H1 (cell line): ENCODE results near the gene ATF3. TPM values are rescaled to one million over a fixed set of nuclear protein-coding genes. Genes with fewer than 3 reads are reported as not detected.

Source experiments
- CTCF ChIA-PET: fragments of 300-600 bp; sonication (Branson Sonifier 250); formaldehyde crosslinking; loops from one replicate; lab custom pipeline; 2021; ENCODE audit not compliant: partially characterized antibody; lab: Charles Lee
- POLR2A ChIA-PET: fragments of 300-600 bp; sonication (Branson Sonifier 250); formaldehyde crosslinking; loops from one replicate; lab custom pipeline; 2021; ENCODE audit warnings: inconsistent platforms; ENCODE audit not compliant: partially characterized antibody; lab: Charles Lee
- DNase-seq, 2 experiments: peaks; one replicate each; pipeline versions ENCODE4 v3.0.0 to v3.0.0-alpha.2; 2010 to 2022; ENCODE audit warnings: low spot score in 2 of 2, low read depth in 1 of 2, mixed read lengths in 1 of 2
- FAIRE-seq: peaks from 2 replicates; lab custom pipeline; 2011; peaks lifted over from hg19 to GRCh38; lab: Jason Lieb, UNC
- H2AFZ ChIP-seq: 2 replicates; pipeline ENCODE4 v1.8.1; 2012; ENCODE audit warnings: low read length, inconsistent platforms
- H2AK5ac ChIP-seq: 2 replicates; pipeline ENCODE4 v1.6.1; 2013; ENCODE audit warnings: low read depth, low read length
- H2BK120ac ChIP-seq: replicated peaks from 2 replicates; pipeline ENCODE3; 2013; ENCODE audit warnings: low read depth, low read length, inconsistent platforms
- H2BK12ac ChIP-seq: 2 replicates; pipeline ENCODE4 v1.6.1; 2013; ENCODE audit warnings: low read depth, low read length
- H2BK15ac ChIP-seq: 2 replicates; pipeline ENCODE4 v1.6.1; 2013; ENCODE audit warnings: low read length
- H2BK20ac ChIP-seq: 2 replicates; pipeline ENCODE4 v1.6.1; 2013; ENCODE audit warnings: low read length
- H2BK5ac ChIP-seq: 2 replicates; pipeline ENCODE4 v1.6.1; 2013; ENCODE audit warnings: low read depth, low read length
- H3K14ac ChIP-seq: 2 replicates; pipeline ENCODE4 v1.6.1; 2013; ENCODE audit warnings: inconsistent platforms; ENCODE audit not compliant: insufficient read length
- H3K18ac ChIP-seq: 2 replicates; pipeline ENCODE4 v1.6.1; 2013; ENCODE audit warnings: low read length; ENCODE audit errors: extremely low read depth
- H3K23ac ChIP-seq: 2 replicates; pipeline ENCODE4 v1.6.1; 2013; ENCODE audit warnings: inconsistent platforms; ENCODE audit not compliant: insufficient read length
- H3K23me2 ChIP-seq: 2 replicates; pipeline ENCODE4 v1.6.1; 2013; ENCODE audit warnings: low read depth, low read length
- H3K27ac ChIP-seq: 2 replicates; pipeline ENCODE4 v1.6.1; 2011; ENCODE audit warnings: low read depth, low read length, inconsistent platforms
- H3K27me3 ChIP-seq, 4 experiments: replicated peaks in 1 of 4; 1 replicate in 1 of 4; 2 replicates in 3 of 4; pipeline versions ENCODE4 v1.6.1 to v1.8.1; 2011 to 2013; ENCODE audit warnings: low read length in 3 of 4, mild to moderate bottlenecking in 3 of 4, inconsistent platforms in 2 of 4, mixed read lengths in 2 of 4, moderate library complexity in 1 of 4; ENCODE audit not compliant: control insufficient read depth in 3 of 4, insufficient read depth in 3 of 4; ENCODE audit errors: extremely low read depth in 1 of 4
- H3K36me3 ChIP-seq, 4 experiments: 2 replicates each; pipeline versions ENCODE4 v1.6.1 to v1.8.1; 2011 to 2013; ENCODE audit warnings: mild to moderate bottlenecking in 4 of 4, low read length in 3 of 4, moderate library complexity in 2 of 4, control low read depth in 1 of 4, inconsistent platforms in 1 of 4; ENCODE audit not compliant: insufficient read depth in 4 of 4, control insufficient read depth in 2 of 4
- H3K4ac ChIP-seq: replicated peaks from 2 replicates; pipeline ENCODE3; 2013; ENCODE audit warnings: low read length, low read depth, mixed read lengths, inconsistent platforms; ENCODE audit not compliant: insufficient read length
- H3K4me1 ChIP-seq, 4 experiments: replicated peaks in 1 of 4; 1 replicate in 1 of 4; 2 replicates in 3 of 4; pipeline versions ENCODE4 v1.6.1 to v1.8.1; 2011 to 2013; ENCODE audit warnings: low read length in 3 of 4, inconsistent platforms in 2 of 4, mixed read lengths in 1 of 4; ENCODE audit not compliant: insufficient read depth in 4 of 4, control insufficient read depth in 3 of 4
- H3K4me2 ChIP-seq, 2 experiments: 2 replicates each; pipeline versions ENCODE4 v1.6.1 to v1.8.1; 2011 to 2013; ENCODE audit warnings: low read depth in 2 of 2, low read length in 2 of 2, control low read depth in 1 of 2, inconsistent platforms in 1 of 2, mild to moderate bottlenecking in 1 of 2; ENCODE audit not compliant: insufficient read depth in 1 of 2
- H3K4me3 ChIP-seq, 4 experiments: fragments of 200-600, 300-600 bp in 1 of 4; sonication (generic), shearing (Covaris generic), sonication (Bioruptor Twin) in 1 of 4; 2 replicates each; pipeline versions ENCODE4 v1.5.1 to v1.8.1; 2011 to 2016; ENCODE audit warnings: low read length in 4 of 4, low read depth in 3 of 4, control low read depth in 2 of 4, inconsistent platforms in 2 of 4, mild to moderate bottlenecking in 2 of 4, mixed read lengths in 1 of 4, moderate library complexity in 1 of 4; ENCODE audit not compliant: insufficient read depth in 2 of 4; ENCODE audit errors: extremely low read depth in 1 of 4
- H3K56ac ChIP-seq: replicated peaks from 2 replicates; pipeline ENCODE3; 2013; ENCODE audit warnings: low read depth, mild to moderate bottlenecking, mixed read lengths, low read length, inconsistent platforms; ENCODE audit not compliant: insufficient read length
- H3K79me1 ChIP-seq: 2 replicates; pipeline ENCODE4 v1.6.1; 2013; ENCODE audit warnings: low read depth, low read length, control low read depth
- H3K79me2 ChIP-seq, 2 experiments: 2 replicates each; pipeline versions ENCODE4 v1.6.1 to v1.8.1; 2012 to 2013; ENCODE audit warnings: low read length in 2 of 2, mild to moderate bottlenecking in 2 of 2, inconsistent platforms in 1 of 2; ENCODE audit not compliant: insufficient read depth in 2 of 2, control insufficient read depth in 1 of 2
- H3K9ac ChIP-seq, 4 experiments: replicated peaks in 1 of 4; 1 replicate in 1 of 4; 2 replicates in 3 of 4; pipeline versions ENCODE4 v1.6.1 to v1.8.1; 2011 to 2013; ENCODE audit warnings: low read depth in 3 of 4, low read length in 3 of 4, control low read depth in 2 of 4, mild to moderate bottlenecking in 2 of 4, moderate library complexity in 2 of 4, inconsistent platforms in 1 of 4; ENCODE audit errors: extremely low read depth in 1 of 4
- H3K9me3 ChIP-seq, 2 experiments: 2 replicates each; pipeline versions ENCODE4 v1.6.1 to v1.8.1; 2012 to 2013; ENCODE audit warnings: mild to moderate bottlenecking in 2 of 2, moderate library complexity in 2 of 2, control low read depth in 1 of 2, inconsistent platforms in 1 of 2, low read depth in 1 of 2, low read length in 1 of 2, mixed read lengths in 1 of 2; ENCODE audit not compliant: insufficient read depth in 2 of 2
- H4K20me1 ChIP-seq, 2 experiments: replicated peaks in 1 of 2; 2 replicates each; pipeline versions ENCODE3 to v1.8.1; 2011 to 2013; ENCODE audit warnings: inconsistent platforms in 2 of 2, low read length in 2 of 2, mild to moderate bottlenecking in 1 of 2; ENCODE audit not compliant: insufficient read depth in 2 of 2, control insufficient read depth in 1 of 2
- H4K5ac ChIP-seq: 2 replicates; pipeline ENCODE4 v1.6.1; 2013; ENCODE audit warnings: low read length, low read depth, mixed read lengths, inconsistent platforms; ENCODE audit not compliant: insufficient read length
- H4K8ac ChIP-seq: 2 replicates; pipeline ENCODE4 v1.8.0; 2013; ENCODE audit warnings: mild to moderate bottlenecking, moderate library complexity, low read length, inconsistent platforms; ENCODE audit not compliant: insufficient read depth; ENCODE audit errors: extremely low read depth
- H4K91ac ChIP-seq: replicated peaks from 2 replicates; pipeline ENCODE3; 2013; ENCODE audit warnings: low read length, mixed read lengths, inconsistent platforms; ENCODE audit not compliant: insufficient read length
- ATF2 ChIP-seq: IDR thresholded peaks from 2 replicates; pipeline ENCODE4 v1.6.1; 2012; ENCODE audit warnings: low read length, inconsistent platforms
- MAFK ChIP-seq: IDR thresholded peaks from 2 replicates; pipeline ENCODE4 v1.6.1; 2012; ENCODE audit warnings: low read depth, mild to moderate bottlenecking, improper control_type of control experiment, low read length
- PHF8 ChIP-seq: fragments of 200-600 bp; sonication (generic); conservative IDR thresholded peaks from 2 replicates; pipeline ENCODE4 v1.7.1; 2012; ENCODE audit warnings: low read depth, mild to moderate bottlenecking, inconsistent platforms, low read length, moderate library complexity
- RAD21 ChIP-seq, 2 experiments: IDR thresholded peaks in 1 of 2; conservative IDR thresholded peaks in 1 of 2; 2 replicates each; pipeline ENCODE4 v1.6.1; 2011; ENCODE audit warnings: low read depth in 2 of 2, low read length in 2 of 2, improper control_type of control experiment in 1 of 2, inconsistent platforms in 1 of 2, mild to moderate bottlenecking in 1 of 2, moderate library complexity in 1 of 2
- RBBP5 ChIP-seq: IDR thresholded peaks from 2 replicates; pipeline ENCODE4 v1.7.1; 2012; ENCODE audit warnings: low read depth, mild to moderate bottlenecking, inconsistent platforms, low read length, moderate library complexity, borderline replicate concordance
- SIN3A ChIP-seq, 2 experiments: IDR thresholded peaks in 1 of 2; conservative IDR thresholded peaks in 1 of 2; 2 replicates each; pipeline ENCODE4 v1.6.1; 2011 to 2012; ENCODE audit warnings: low read length in 2 of 2, improper control_type of control experiment in 1 of 2, low read depth in 1 of 2, mild to moderate bottlenecking in 1 of 2
- SIRT6 ChIP-seq: IDR thresholded peaks from one replicate; pipeline ENCODE4 v1.7.1; 2012; ENCODE audit warnings: low read length, inconsistent platforms
- TAF7 ChIP-seq: optimal IDR thresholded peaks from 2 replicates; pipeline ENCODE3; 2011; ENCODE audit warnings: low read depth, mild to moderate bottlenecking, inconsistent platforms, low read length, moderate library complexity, borderline replicate concordance
- TCF12 ChIP-seq: IDR thresholded peaks from 2 replicates; pipeline ENCODE4 v1.6.1; 2011; ENCODE audit warnings: low read depth, mild to moderate bottlenecking, low read length
- WGBS, 2 experiments: shearing (Covaris generic) in 1 of 2; methylation state at CpG; one replicate each; pipeline versions ENCODE4 v1.1.6 to v1.1.7; 2013 to 2015; ENCODE audit warnings: low lambda C conversion rate in 2 of 2, mixed read lengths in 2 of 2, inconsistent platforms in 1 of 2, low coverage in 1 of 2, missing lambda C conversion rate in 1 of 2; ENCODE audit not compliant: insufficient replicate concordance in 2 of 2, insufficient coverage in 1 of 2, insufficient read length in 1 of 2; ENCODE audit errors: extremely low coverage in 1 of 2, missing lambda C conversion rate in 1 of 2; 5-methylcytosine and 5-hydroxymethylcytosine counted together
- polyA plus RNA-seq, 7 experiments: library from polyadenylated mRNA; depleted of rRNA in 3 of 7; stranded (reverse) in 5 of 7; unstranded in 2 of 7; fragments of >200 nt in 5 of 7; fragments of 200-250 nt in 2 of 7; gene quantifications; 1 replicate in 5 of 7; 2 replicates in 1 of 7; 4 replicates in 1 of 7; pipeline versions ENCODE4 v1.2.1 to v1.2.3, GENCODE V29; 2011 to 2013; ENCODE audit warnings: missing spikeins in 2 of 7, mixed read lengths in 2 of 7
- total RNA-seq: library from RNA; stranded (reverse); fragmentation: NEBNext Ultra II Directional; extraction: Animal tissue kit (Norgen Biotek cat#: 25700); gene quantifications from 2 replicates; pipeline ENCODE4 v1.2.1, GENCODE V29; 2021

The ATF3 gene
- total and polyA plus RNA-seq, 2 of the 8 experiments (the other 6 are each of a cell fraction or from before 2014, with no cell fraction given) = 12.2 to 27.7 TPM

GRCh38 chr1:212668477-212668876, 59.9 kb downstream of the ATF3 start:
- Histone ChIP-seq H3K18ac (no peak overlapping the region), H4K5ac (no peak overlapping the region), H3K4me1 (peaks cover 0 to 8% (median 6%) of the 10 kb centered on the region in 4 experiments; a peak in 3 of 7 replicates), H3K36me3 (no peaks in the 10 kb centered on the region), H2BK20ac (no peak overlapping the region), H3K27me3 (peaks cover 0 to 9% (median 5%) of the 10 kb centered on the region in 4 experiments; a peak in 4 of 7 replicates), H2BK12ac (no peak overlapping the region), H2BK120ac (no peak overlapping the region), H3K56ac (no peak overlapping the region), H2BK15ac (no peak overlapping the region), H2BK5ac (no peak overlapping the region), H3K9me3 (no peaks in the 10 kb centered on the region), H3K79me2 (no peaks in the 10 kb centered on the region), H3K23me2 (no peaks in the 10 kb centered on the region), H3K14ac (no peak overlapping the region), H3K4me2 (no peak overlapping the region), H3K9ac (no peak overlapping the region), H2AFZ (no peak overlapping the region), H4K91ac (no peak overlapping the region), H3K27ac (no peak overlapping the region), H2AK5ac (no peak overlapping the region), H4K20me1 (no peaks in the 10 kb centered on the region), H3K4ac (no peak overlapping the region), H3K4me3 (no peak overlapping the region), H4K8ac (no peak overlapping the region), H3K79me1 (no peaks in the 10 kb centered on the region; the same call in 1 of the 2 replicates), H3K23ac (no peak overlapping the region)
- ChIA-PET POLR2A (interaction anchor here (0.9 to 5.1 kb wide), 3 partner anchors 59 to 312 kb away, joined by 3 to 39 read pairs (median 3); partner anchors contain the start of gene ATF3), CTCF (interaction anchor here (0.7 to 4.8 kb wide), 38 partner anchors 9 to 306 kb away, joined by 3 to 57 read pairs (median 4); partner anchors contain the start of gene ATF3)
- FAIRE-seq (no peak), DNase-seq (peak in 1 of 2 experiments; percentile 13)
- 88% methylated on average over 5 of the region's 5 CpGs; no CpG with 5 or more reads in 1 of the 2 experiments for WGBS, 2 experiments
- TF ChIP-seq PHF8 (no peak), SIRT6 (no peak), RBBP5 (no peak), SIN3A (conservative IDR thresholded peaks at IDR 0.05 in 1 of 2, IDR thresholded peaks at IDR 0.05 in 1 of 2; ENCODE audit: low read depth in 1 of 2, low read length in 2 of 2) (no peak), TAF7 (no peak), ATF2 (no peak), RAD21 (IDR thresholded peaks at IDR 0.05 in 1 of 2, conservative IDR thresholded peaks at IDR 0.05 in 1 of 2; ENCODE audit: low read depth in 2 of 2, low read length in 2 of 2) (no peak), MAFK (no peak), TCF12 (no peak)
